Gastrocnemius medialis (tissue), 4 donors: ENCODE data around the gene CDH23. TPM values are rescaled to one million over a fixed set of nuclear protein-coding genes. Genes with fewer than 3 reads are reported as not detected.
A peak's percentile ranks its signal among the peaks of the same experiment; 100 is the strongest.

ENCODE experiments used
- ATAC-seq, 2 donors: fragments of 150-250 bp; one replicate each; pipeline ENCODE4 v1.9.1; 2016
- DNase-seq, 2 donors: peaks; one replicate each; pipeline ENCODE4 v3.0.0-alpha.2; 2019
- H3K27ac ChIP-seq, 4 donors: fragments of 200-600 bp; sonication (generic); 1 replicate in 1 of 4; 2 replicates in 3 of 4; pipeline ENCODE4 v1.5.1; 2016 to 2018; ENCODE audit warnings: mild to moderate bottlenecking in 2 of 4, moderate library complexity in 1 of 4
- H3K27me3 ChIP-seq, 3 donors: fragments of 200-600 bp; sonication (generic) in 2 of 3; 1 replicate in 1 of 3; 2 replicates in 2 of 3; pipeline versions ENCODE4 v1.5.1 to v1.6.0; 2016 to 2019; ENCODE audit warnings: mild to moderate bottlenecking in 1 of 3, moderate library complexity in 1 of 3
- H3K36me3 ChIP-seq, 2 donors: fragments of 200-600 bp; sonication (generic) in 1 of 2; one replicate each; pipeline ENCODE4 v1.5.1; 2017 to 2018
- H3K4me1 ChIP-seq, 2 donors: fragments of 200-600 bp; sonication (generic) in 1 of 2; one replicate each; pipeline ENCODE4 v1.5.1; 2016 to 2017; ENCODE audit warnings: mild to moderate bottlenecking in 2 of 2
- H3K4me3 ChIP-seq, 4 donors: fragments of 200-600 bp; sonication (generic) in 3 of 4; 1 replicate in 1 of 4; 2 replicates in 3 of 4; pipeline ENCODE4 v1.5.1; 2016 to 2019; ENCODE audit warnings: mild to moderate bottlenecking in 2 of 4
- H3K9me3 ChIP-seq, 3 donors: fragments of 200-600 bp; sonication (generic) in 2 of 3; 1 replicate in 1 of 3; 2 replicates in 2 of 3; pipeline ENCODE4 v1.5.1; 2016 to 2019
- POLR2A ChIP-seq, 2 donors: fragments of 450-650 bp; IDR thresholded peaks; one replicate each; pipeline ENCODE4 v1.6.1; 2017; ENCODE audit warnings: antibody characterized with exemption in 2 of 2, mild to moderate bottlenecking in 2 of 2, moderate library complexity in 2 of 2
- in situ Hi-C, 4 donors: fragments of 200-750 bp; cut with MboI; loops; one replicate each; pipeline versions ENCODE4 v1.15.0 to v1.8.0; 2017; ENCODE audit warnings: low sequenced_read_pairs in 4 of 4
- intact Hi-C: fragments of 100-400 bp; cut with DNase I; formaldehyde crosslinking; loops from one replicate; pipeline ENCODE4 v1.15.1; 2023; ENCODE audit warnings: low total_unique reads
- total RNA-seq, 4 donors: library from RNA; depleted of rRNA; stranded (reverse); fragments of >200 nt; gene quantifications; one replicate each; pipeline versions ENCODE4 v1.1.0 to v1.2.3, GENCODE V29; 2016
- TF ChIP-seq, protein P1 (sequence below), 5 experiments: fragments of 450-650 bp in 3 of 5; fragments of 200-600 bp in 2 of 5; sonication (generic) in 2 of 5; IDR thresholded peaks in 4 of 5; conservative IDR thresholded peaks in 1 of 5; 1 replicate in 4 of 5; 2 replicates in 1 of 5; pipeline ENCODE4 v1.5.1; 2016 to 2019; ENCODE audit warnings: antibody characterized with exemption in 5 of 5, mild to moderate bottlenecking in 3 of 5, moderate library complexity in 3 of 5

CDH23 gene
- total RNA-seq, 4 donors from 2014 or later, result 0.53 to 1.8 (median 1.2) TPM

DNA sequence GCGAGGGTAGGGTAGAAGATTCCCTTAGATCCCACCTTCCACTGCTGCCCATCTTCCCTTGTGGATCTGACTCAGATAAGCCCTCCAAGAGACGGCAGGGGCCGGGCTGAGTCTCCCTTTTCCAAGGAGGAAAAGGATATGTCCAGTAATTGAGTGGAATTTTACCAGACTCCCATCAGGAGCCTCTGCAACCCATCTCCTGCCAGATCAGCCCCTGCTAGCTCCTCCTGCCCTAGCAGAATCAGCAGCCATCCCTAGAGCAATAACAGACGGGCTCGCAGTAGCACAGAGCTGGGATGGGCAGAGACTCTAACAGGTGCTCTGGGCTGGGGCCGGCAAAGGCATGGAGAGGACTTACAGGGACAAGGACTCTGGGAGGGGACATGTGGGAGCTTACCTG, 249.3 kb downstream of the CDH23 start:
- in situ Hi-C loops, result no loop called here
- ATAC-seq, result no peak

DNA sequence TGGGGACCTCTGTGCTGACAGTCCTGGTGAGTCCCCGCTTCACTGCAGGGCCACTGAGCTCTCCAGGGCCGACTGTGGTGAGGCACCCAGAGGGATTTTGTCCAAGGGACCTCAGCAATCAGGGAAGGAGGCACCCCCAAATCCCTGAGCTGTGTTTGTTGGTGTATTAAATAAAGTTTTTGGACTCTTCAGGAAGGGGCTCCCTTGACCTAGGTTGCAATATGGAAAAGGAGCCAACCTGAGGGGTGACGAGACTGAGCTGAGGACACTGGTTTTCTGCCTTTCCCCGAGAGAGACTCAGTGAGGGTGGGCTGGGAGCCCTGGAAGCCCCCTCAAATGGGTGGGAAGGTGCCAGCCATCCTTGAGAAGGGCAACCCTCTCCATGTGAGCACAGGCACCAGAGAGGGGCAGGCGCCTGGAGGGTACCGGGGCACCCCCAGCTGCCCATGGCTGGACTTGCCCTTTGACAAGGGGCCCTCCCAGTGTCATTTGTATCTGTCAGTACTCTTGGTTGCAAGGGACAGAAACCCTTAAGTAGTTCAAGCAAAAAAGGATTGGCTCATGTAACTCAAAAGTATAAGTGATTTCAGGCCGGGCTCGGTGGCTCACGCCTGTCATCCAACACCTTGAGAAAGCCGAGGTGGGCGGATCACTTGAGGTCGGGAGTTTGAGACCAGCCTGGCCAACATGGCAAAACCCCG, 250.0 kb downstream of the CDH23 start:
- Histone ChIP-seq H3K36me3 (no peaks in the 10 kb centered on the region), H3K4me3 (no peak overlapping the region), H3K27me3 (no peaks in the 10 kb centered on the region), H3K9me3 (no peaks in the 10 kb centered on the region), H3K27ac (no peak overlapping the region), H3K4me1 (peaks cover 0 to 4% of the 10 kb centered on the region in 2 donors)
- intact Hi-C loops, result no loop called here
- no peak for ATAC-seq
- DNase-seq, result no peak
- in situ Hi-C loops, result no loop called here
- no peak for TF ChIP-seq POLR2A (IDR thresholded peaks at IDR 0.05)
- TF ChIP-seq, protein P1, sequence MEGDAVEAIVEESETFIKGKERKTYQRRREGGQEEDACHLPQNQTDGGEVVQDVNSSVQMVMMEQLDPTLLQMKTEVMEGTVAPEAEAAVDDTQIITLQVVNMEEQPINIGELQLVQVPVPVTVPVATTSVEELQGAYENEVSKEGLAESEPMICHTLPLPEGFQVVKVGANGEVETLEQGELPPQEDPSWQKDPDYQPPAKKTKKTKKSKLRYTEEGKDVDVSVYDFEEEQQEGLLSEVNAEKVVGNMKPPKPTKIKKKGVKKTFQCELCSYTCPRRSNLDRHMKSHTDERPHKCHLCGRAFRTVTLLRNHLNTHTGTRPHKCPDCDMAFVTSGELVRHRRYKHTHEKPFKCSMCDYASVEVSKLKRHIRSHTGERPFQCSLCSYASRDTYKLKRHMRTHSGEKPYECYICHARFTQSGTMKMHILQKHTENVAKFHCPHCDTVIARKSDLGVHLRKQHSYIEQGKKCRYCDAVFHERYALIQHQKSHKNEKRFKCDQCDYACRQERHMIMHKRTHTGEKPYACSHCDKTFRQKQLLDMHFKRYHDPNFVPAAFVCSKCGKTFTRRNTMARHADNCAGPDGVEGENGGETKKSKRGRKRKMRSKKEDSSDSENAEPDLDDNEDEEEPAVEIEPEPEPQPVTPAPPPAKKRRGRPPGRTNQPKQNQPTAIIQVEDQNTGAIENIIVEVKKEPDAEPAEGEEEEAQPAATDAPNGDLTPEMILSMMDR (IDR thresholded peaks at IDR 0.05 in 4 of 5, conservative IDR thresholded peaks at IDR 0.05 in 1 of 5), result no peak

More for the DNA sequence above, 249.3 kb downstream of the CDH23 start:
- Histone ChIP-seq H3K9me3 (no peaks in the 10 kb centered on the region), H3K4me3 (no peak overlapping the region), H3K27me3 (no peaks in the 10 kb centered on the region), H3K27ac (no peak overlapping the region), H3K36me3 (no peaks in the 10 kb centered on the region), H3K4me1 (peaks cover 0 to 4% of the 10 kb centered on the region in 2 donors)
- intact Hi-C loops, result no loop called here
- TF ChIP-seq POLR2A (IDR thresholded peaks at IDR 0.05), result no peak
- TF ChIP-seq, protein P1 (IDR thresholded peaks at IDR 0.05 in 4 of 5, conservative IDR thresholded peaks at IDR 0.05 in 1 of 5), result no peak
- no peak for DNase-seq

DNA sequence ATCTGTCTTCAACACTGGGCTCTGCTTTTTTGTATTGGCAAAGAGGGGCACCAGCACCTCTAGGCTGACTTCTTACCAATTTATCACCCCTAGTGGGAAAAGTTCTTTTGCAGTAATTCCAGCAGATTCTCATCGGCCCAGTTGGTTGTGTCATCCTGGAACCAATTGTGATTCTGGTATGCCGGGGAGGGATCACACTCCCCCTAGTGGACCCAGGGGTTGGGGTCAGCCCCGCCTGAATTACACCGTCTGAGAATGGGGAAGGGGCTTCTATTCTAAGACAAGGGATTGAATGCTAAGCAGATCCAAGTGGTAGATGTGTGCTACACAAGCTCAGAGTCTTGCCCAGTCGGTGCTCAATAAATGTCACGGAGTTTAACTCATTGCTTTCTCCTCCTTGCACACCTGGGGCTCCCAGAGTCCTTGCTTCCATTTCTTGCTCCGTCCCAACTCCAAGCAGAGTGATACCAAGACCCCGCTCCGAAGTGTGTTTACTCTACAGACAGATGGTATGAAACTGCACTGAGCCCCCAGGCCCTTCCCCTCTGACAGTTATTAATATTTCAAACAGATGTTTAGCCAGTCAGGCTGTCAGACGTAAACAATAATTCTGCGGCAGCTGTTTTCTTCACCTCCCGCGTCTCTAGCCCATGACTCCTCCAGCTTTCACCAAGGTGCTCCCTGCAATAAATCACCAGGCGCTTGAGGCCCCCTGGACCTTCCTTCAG, 251.0 kb downstream of the CDH23 start:
- no peaks in the 10 kb centered on the region for H3K9me3 ChIP-seq
- TF ChIP-seq, protein P1 (IDR thresholded peaks at IDR 0.05 in 4 of 5, conservative IDR thresholded peaks at IDR 0.05 in 1 of 5), result peak; percentile 18 to 52 (median 48)
- no peak for TF ChIP-seq POLR2A (IDR thresholded peaks at IDR 0.05)
- peaks cover 0 to 4% of the 10 kb centered on the region in 2 donors for H3K4me1 ChIP-seq
- in situ Hi-C loops (no loop called here), intact Hi-C loops (no loop called here)
- no peak overlapping the region for H3K4me3 ChIP-seq
- no peaks in the 10 kb centered on the region for H3K27me3 ChIP-seq
- H3K27ac ChIP-seq, result no peak overlapping the region
- no peaks in the 10 kb centered on the region for H3K36me3 ChIP-seq
- peak in 1 of 2 donors; percentile 30 for ATAC-seq
- DNase-seq, result no peak

DNA sequence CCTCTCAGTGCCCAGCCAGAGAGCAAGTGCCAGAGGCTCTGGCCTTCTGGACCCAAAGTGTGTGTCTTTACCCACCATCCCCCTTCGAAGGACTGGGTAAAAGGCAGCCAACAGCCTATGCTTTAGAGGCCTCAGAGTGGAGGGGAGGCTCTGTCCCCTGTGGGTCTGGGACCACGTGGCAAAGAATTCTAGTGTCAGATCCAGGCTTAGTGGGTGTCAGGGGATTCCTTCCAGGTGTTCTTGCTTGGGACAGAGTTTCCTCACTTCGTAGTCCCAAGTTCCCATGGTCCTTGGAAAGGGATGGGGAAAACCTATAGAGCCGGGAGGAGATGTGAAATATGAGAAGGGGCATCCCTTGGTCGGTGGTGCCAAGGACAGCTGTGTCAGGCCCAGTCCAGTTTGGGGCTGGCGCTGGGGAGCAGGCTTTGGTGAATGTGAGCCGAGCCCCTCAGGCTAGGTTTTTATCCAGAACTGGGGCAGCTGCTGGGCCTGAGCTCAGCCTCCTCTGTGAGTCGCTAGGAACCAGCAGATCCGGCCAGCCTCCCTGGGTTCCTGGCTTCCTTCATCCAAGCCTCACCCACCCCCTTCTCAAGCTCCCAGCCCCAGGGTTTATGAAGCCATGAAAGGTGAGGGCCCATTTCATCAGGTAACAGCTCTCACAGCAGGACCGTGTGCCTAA, 251.7 kb downstream of the CDH23 start:
- Histone ChIP-seq H3K4me3 (no peak overlapping the region), H3K4me1 (peaks cover 0 to 4% of the 10 kb centered on the region in 2 donors), H3K27ac (no peak overlapping the region), H3K9me3 (no peaks in the 10 kb centered on the region), H3K27me3 (no peaks in the 10 kb centered on the region), H3K36me3 (no peaks in the 10 kb centered on the region)
- TF ChIP-seq POLR2A (IDR thresholded peaks at IDR 0.05), result no peak
- TF ChIP-seq, protein P1 (IDR thresholded peaks at IDR 0.05 in 4 of 5, conservative IDR thresholded peaks at IDR 0.05 in 1 of 5), result no peak
- intact Hi-C loops, result no loop called here
- DNase-seq (no peak), ATAC-seq (no peak)
- in situ Hi-C loops, result no loop called here
